ENCODE data around the gene PAOX.
"Not testable (repeated sequence)": the region's sequence is repeated elsewhere in the genome, so short reads cannot be mapped to it uniquely, and the experiment has no call there.

PAOX gene

DNA sequence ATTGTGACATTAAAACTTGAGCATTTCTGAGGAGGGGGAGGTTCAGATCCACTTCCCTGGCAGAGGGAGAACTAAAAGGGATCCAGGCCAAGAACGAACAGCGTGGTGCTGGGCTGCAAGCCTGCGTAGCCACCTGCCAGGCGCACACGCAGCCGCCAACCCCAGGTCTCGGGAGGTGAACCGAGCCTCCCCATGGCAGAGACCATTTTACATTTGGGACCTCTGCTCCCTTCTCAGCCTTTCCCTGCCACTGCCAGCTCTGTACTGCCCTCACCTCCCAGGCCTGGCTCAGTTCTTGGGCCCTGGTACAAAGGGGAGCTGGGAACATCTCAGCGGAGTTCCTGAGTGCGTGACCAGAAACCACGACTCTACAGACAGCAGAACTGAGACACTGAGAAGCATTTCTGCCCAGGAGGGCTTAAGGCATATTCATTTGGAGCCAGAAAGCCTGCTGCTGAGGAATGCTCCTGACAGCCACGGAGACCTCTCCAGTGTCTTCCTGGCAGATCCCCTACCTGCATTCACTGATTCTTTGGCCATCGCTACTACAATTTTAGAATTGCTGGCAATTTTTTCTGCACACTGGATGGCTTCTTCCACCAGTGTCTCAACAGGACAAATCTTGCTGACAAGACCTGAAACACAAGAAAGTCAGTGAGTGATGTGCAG lies 13.5 kb upstream of the PAOX start:
- no peak for DNase-seq

- DNase-seq: no peak
Observed at GRCh38 chr10:133366130-133366478, 13.0 kb upstream of the PAOX start.

DNA sequence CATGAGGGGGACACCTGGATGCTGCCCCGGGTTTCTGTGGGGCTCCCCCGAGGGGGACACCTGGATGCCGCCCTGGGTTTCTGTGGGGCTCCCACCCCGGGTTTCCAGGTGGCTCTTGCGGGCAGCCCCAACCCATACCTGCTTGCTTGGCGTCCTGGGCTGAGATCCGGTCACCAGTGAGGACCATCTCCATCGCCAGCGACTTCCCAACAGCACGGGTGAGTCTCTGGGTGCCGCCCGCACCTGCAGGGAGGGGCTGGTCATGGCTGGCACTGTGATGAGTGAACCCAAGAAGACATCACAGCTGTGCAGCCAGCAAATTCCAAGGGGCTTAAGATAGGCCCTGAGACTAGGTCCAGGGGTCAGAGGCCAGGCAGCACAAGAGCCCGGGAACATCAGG lies 12.3 kb upstream of the PAOX start:
- DNase-seq: no peak

DNA sequence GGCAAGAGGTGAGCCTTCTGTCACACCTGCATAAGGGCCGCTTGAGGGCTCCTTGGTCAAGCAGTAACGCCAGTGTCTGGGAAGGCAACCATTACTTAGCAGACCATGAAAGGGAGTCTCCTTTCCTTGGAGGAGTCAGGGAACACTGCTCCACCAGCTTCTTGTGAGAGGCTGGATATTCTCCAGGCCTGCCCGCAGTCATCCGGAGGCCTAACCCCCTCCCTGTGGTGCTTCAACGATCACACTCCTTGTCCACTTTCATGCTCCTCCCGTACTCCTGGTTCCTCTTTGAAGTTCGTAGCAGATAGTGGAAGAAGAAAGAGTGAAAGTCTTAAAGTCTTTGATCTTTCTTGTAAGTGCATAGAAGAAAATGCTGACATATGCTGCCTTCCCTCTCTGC lies 11.6 kb upstream of the PAOX start:
- DNase-seq: not testable (repeated sequence)

DNA sequence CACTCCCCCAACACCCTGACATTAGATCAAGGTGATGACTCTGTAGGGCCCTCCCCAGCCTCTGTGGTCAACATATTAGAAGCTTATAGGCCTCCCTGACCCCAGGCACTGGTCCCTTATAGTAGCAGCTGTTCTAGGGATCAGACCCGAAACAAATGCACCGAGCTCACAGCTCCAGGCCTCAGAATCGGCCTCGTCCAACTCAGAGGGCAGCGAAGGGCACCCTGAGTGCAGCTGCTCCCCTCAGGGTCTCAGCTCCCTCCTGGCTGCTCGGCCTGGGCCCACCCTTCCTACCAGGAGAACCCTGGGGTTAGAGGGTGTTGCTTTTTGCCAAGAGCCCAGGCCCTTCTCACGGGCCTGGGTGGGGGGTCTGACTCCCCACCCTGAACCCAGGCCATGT lies 10.9 kb upstream of the PAOX start:
- DNase-seq: no peak

- no peak for DNase-seq
Observed at GRCh38 chr10:133370030-133370786, 8.9 kb upstream of the PAOX start.

DNA sequence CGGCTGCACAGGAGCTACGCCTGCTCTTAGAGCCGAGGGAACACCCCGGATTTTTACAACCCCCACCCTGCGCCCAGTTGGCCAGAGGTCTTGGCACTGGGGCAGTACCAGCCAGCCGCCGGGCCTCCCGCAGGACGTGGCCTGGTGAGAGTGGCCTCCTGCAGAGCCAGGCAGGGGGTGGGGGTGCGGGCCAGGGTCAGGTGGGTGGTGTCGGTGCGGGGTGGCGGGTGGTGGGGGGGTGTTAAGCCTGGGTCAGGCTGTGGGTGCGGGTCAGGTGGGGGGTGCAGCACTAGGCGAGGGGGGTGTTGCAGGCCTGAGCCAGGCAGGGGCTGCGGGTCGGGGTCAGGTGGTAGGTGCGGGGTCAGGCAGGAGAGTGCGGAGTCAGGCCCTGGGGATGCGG lies 6.6 kb upstream of the PAOX start:
- no peak for DNase-seq

- peak; percentile 80 for DNase-seq
Observed at GRCh38 chr10:133373174-133374090, 5.6 kb upstream of the PAOX start, which contains the start of gene ECHS1. Gene ECHS1 (minus strand): TSS chr10:133373354. CDS start chr10:133373333, 21 bp downstream.

GRCh38 chr10:133375357-133376115 lies 3.5 kb upstream of the PAOX start:
- no peak for DNase-seq

GRCh38 chr10:133376183-133376582 lies 2.9 kb upstream of the PAOX start:
- not testable (repeated sequence) for DNase-seq

DNA sequence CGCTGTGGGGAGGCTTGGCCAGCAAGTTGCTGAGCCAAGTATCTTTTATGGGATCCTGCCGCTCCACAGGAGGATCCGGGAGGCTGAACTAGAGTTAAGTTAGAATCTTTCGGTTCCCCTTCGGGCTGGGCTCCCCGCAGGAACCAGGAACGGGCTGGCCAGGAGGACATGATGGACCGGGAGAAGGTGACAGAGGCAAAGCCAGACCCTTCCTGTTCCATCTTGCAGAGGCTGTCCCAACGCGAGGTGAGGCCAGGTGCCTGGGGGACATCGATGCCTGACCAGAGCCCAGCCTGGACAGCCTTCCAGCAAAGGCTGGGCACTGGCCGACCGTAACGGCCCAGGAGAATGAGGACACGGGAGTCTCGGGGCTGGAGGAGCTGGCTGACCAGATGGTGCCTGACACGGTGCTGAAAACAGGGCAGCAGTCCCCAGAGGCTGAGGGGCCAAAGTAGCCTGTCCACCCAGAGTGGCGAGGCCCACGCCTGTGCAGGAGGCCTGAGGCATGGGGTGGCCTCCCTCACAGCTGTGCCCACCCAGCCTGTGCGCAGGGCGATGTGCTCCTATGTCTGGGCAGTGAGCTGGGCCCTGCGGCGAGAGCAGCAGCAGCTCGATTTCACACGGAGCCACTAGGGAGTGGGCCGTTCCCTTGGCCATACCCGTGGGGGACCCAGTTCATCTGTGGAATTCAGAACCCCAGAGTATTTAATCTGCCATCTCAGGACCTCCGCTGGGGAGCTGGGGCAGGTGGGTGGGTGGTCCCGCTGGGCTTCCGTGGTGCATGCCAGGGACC lies 1.8 kb upstream of the PAOX start:
- DNase-seq: no peak

DNA sequence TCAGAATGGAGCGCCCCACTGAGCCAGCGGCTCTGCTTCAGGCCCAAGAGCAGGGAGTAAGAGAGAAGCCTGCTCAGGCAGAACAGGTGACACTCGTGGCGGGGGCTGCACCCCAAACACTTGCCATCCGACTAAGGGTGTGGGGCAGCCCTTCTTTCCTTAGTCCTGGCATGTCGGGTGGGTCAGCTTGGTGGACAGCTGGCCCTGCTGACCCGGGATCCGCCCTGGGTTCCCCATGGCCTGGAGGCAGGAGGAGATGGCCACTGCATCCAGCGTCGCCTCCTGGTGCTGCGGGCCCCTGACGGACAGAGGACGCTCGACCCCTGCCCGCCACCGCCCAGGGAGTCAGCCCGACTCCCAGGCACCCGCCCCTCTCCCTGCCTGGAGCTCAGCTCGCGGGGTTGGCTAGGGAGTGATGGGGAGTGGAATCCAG lies 1.2 kb upstream of the PAOX start:
- DNase-seq: no peak

DNA sequence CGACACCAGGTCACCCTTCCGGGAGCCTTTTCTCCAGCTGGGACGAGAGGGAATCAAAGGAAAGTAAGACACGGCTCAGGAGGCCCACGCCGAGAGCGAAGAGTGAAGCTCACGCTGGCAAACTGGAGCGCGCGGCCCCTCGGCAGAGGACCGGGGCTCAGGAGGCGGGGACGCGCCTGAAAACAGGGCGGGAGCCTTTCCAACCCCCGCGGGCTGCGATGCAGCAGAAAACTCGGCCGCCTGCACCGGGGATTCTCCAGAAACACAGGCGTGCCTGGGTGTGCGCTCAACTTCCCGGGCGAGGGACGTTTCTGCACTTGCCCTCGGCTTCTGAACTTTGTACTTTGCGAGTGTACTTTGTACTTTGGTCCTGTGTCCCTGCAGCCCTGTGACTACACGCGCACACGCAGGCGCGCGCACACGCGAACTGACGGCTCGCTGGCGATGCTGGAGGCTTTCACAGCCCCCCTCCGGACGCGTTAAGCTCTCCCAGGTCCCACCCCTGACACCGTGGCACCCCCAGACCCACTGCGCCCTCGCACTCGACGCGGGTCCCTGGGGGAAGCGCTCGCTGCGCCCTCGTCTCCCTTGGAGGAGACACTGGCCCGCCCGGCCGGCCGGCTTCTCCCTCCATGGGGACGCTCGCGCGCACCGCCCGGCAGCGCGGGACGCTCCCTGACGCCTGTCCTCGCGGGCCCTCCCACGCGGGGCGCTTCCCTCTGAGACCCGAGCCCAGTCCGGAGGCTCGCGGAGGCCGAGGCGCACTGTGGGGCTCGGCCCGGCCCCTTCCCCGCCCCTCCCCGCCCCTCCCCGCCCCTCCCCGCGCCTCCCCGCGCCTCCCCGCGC lies 588 bp upstream of the PAOX start:
- DNase-seq: no peak

GRCh38 chr10:133379801-133380666 lies 972 bp downstream of the PAOX start:
- no peak for DNase-seq

GRCh38 chr10:133381036-133381435 lies 2.0 kb downstream of the PAOX start:
- no peak for DNase-seq

GRCh38 chr10:133383551-133383950 lies 4.5 kb downstream of the PAOX start:
- DNase-seq: no peak

- DNase-seq: no peak
Observed at GRCh38 chr10:133384071-133384470, 5.0 kb downstream of the PAOX start.

GRCh38 chr10:133385214-133385613 lies 6.2 kb downstream of the PAOX start:
- no peak for DNase-seq

DNA sequence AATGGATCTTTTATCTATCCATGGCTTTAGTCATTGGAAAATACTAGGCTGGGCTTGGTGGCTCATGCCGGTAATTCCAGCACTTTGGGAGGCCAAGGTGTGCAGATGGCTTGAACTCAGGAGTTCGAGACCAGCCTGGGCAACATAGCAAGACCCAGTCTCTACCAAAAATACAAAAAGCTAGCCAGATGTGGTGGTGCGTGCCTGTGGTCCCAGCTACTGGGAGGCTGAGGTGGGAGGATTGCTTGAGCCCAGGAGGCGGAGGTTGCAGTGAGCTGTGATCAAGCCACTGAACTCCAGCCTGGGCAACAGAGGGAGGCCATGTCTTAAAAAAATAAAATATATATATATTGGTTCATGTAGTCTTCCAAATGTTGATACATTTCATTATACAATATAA lies 7.9 kb downstream of the PAOX start:
- DNase-seq: not testable (repeated sequence)
